Measurements from ENCODE around the gene SYVN1. TPM values are rescaled to one million over a fixed set of nuclear protein-coding genes. Genes with fewer than 3 reads are reported as not detected.
A peak's percentile ranks its signal among the peaks of the same experiment; 100 is the strongest.

The SYVN1 gene
- polyA plus RNA-seq, 3 donors = 3.5 to 81.6 (median 6.4) TPM

- H3K27ac ChIP-seq (ENCODE audit: low read depth in 1 of 2, low read length in 2 of 2) = no peak overlapping the region
Measured at GRCh38 chr11:65100674-65101350, 33.5 kb downstream of the SYVN1 start.

DNA sequence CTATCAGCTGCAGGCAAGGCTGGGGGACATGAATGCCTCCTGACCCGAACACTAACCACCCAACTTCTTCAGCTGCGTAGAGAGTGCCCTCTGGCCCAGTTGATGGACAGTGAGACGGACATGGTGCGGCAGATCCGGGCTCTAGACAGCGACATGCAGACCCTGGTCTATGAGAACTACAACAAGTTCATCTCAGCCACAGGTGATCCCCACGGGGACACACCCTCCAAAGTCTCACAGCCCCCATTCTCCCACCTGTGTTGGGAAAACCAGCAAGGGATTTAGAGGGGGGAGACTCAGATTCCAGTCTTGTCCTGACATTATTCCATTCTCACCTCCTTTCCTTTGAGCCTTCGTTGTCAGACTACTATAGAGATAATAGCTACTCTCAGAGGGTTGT is 37.4 kb downstream of the SYVN1 start:
- H3K36me3 ChIP-seq (replicated peaks in 1 of 2; ENCODE audit: control insufficient read depth in 1 of 2, insufficient read depth in 2 of 2, low read length in 2 of 2) = peaks cover 6 to 17% of the 10 kb centered on the region in 2 donors
- H3K4me1 Mint-ChIP-seq = peaks cover 15% of the 10 kb centered on the region
- no peaks in the 10 kb centered on the region for H3K27me3 ChIP-seq (ENCODE audit: control insufficient read depth in 2 of 2, insufficient read depth in 2 of 2, low read length in 2 of 2)
- WGBS (ENCODE audit: insufficient coverage) = 67% methylated on average over 7 of the region's 8 CpGs
- peak overlapping the region; percentile 30 to 88 for H3K27ac ChIP-seq (ENCODE audit: low read depth in 1 of 2, low read length in 2 of 2)
- H3K4me3 Mint-ChIP-seq = peak overlapping the region; percentile 15 to 94
- intact Hi-C loops (cut with micrococcal nuclease) = loop anchor here in 1 of 2 donors (1.0 kb wide), 1 partner anchor 13 kb away; the partner anchor contains the start of genes CDCA5 and ZFPL1
- peak overlapping the region; percentile 95 for H2AFZ ChIP-seq (ENCODE audit: insufficient read depth, low read depth, low read length, poor library complexity, severe bottlenecking)
- peaks cover 10 to 14% of the 10 kb centered on the region in 2 donors for H3K36me3 Mint-ChIP-seq
- peaks cover 36% of the 10 kb centered on the region for H3K79me2 ChIP-seq (ENCODE audit: insufficient read depth, low read length)
- DNase-seq = no peak
- H3K9me3 Mint-ChIP-seq = peaks cover 0 to 2% (median 0%) of the 10 kb centered on the region in 7 donors
- H3K9ac ChIP-seq (ENCODE audit: insufficient read depth, low read length, poor library complexity, severe bottlenecking) = no peak overlapping the region
- peaks cover 0 to 3% (median 0%) of the 10 kb centered on the region in 3 donors for H3K27me3 Mint-ChIP-seq (ENCODE audit: low read depth in 3 of 3)
- H3K4me2 ChIP-seq (replicated peaks; ENCODE audit: extremely low read depth, low read length, poor library complexity, severe bottlenecking) = peak overlapping the region; percentile 82
- TF ChIP-seq, protein P1, sequence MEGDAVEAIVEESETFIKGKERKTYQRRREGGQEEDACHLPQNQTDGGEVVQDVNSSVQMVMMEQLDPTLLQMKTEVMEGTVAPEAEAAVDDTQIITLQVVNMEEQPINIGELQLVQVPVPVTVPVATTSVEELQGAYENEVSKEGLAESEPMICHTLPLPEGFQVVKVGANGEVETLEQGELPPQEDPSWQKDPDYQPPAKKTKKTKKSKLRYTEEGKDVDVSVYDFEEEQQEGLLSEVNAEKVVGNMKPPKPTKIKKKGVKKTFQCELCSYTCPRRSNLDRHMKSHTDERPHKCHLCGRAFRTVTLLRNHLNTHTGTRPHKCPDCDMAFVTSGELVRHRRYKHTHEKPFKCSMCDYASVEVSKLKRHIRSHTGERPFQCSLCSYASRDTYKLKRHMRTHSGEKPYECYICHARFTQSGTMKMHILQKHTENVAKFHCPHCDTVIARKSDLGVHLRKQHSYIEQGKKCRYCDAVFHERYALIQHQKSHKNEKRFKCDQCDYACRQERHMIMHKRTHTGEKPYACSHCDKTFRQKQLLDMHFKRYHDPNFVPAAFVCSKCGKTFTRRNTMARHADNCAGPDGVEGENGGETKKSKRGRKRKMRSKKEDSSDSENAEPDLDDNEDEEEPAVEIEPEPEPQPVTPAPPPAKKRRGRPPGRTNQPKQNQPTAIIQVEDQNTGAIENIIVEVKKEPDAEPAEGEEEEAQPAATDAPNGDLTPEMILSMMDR (IDR thresholded peaks at IDR 0.05) = no peak
- H3K4me1 ChIP-seq (ENCODE audit: control insufficient read depth in 1 of 2, insufficient read depth in 2 of 2, low read length in 2 of 2) = peaks cover 9 to 19% of the 10 kb centered on the region in 2 donors
- H4K20me1 ChIP-seq (ENCODE audit: insufficient read depth, low read length) = peaks cover 4% of the 10 kb centered on the region
- H3K9me3 ChIP-seq (replicated peaks in 1 of 2; ENCODE audit: control insufficient read depth in 1 of 2, insufficient read depth in 1 of 2, low read length in 2 of 2) = no peaks in the 10 kb centered on the region
- H3K4me3 ChIP-seq (replicated peaks in 1 of 3; ENCODE audit: low read depth in 2 of 3, low read length in 3 of 3) = peak overlapping the region in 1 of 3 experiments; percentile 95
- H3K27ac Mint-ChIP-seq = peak overlapping the region in 6 of 7 donors; percentile 46 to 98 (median 88)

More at GRCh38 chr11:65100674-65101350, 33.5 kb downstream of the SYVN1 start:
- Histone ChIP-seq H4K20me1 (ENCODE audit: insufficient read depth, low read length) (peaks cover 4% of the 10 kb centered on the region), H3K4me2 (replicated peaks; ENCODE audit: extremely low read depth, low read length, poor library complexity, severe bottlenecking) (no peak overlapping the region), H3K4me1 (ENCODE audit: control insufficient read depth in 1 of 2, insufficient read depth in 2 of 2, low read length in 2 of 2) (peaks cover 6 to 16% of the 10 kb centered on the region in 2 donors), H2AFZ (ENCODE audit: insufficient read depth, low read depth, low read length, poor library complexity, severe bottlenecking) (no peak overlapping the region), H3K36me3 (replicated peaks in 1 of 2; ENCODE audit: control insufficient read depth in 1 of 2, insufficient read depth in 2 of 2, low read length in 2 of 2) (peaks cover 12 to 55% of the 10 kb centered on the region in 2 donors), H3K9ac (ENCODE audit: insufficient read depth, low read length, poor library complexity, severe bottlenecking) (no peak overlapping the region), H3K27me3 (ENCODE audit: control insufficient read depth in 2 of 2, insufficient read depth in 2 of 2, low read length in 2 of 2) (no peaks in the 10 kb centered on the region), H3K9me3 (replicated peaks in 1 of 2; ENCODE audit: control insufficient read depth in 1 of 2, insufficient read depth in 1 of 2, low read length in 2 of 2) (no peaks in the 10 kb centered on the region), H3K79me2 (ENCODE audit: insufficient read depth, low read length) (peaks cover 40% of the 10 kb centered on the region), H3K4me3 (replicated peaks in 1 of 3; ENCODE audit: low read depth in 2 of 3, low read length in 3 of 3) (no peak overlapping the region)
- Mint-ChIP-seq H3K27me3 (ENCODE audit: low read depth in 3 of 3) (no peaks in the 10 kb centered on the region), H3K27ac (no peak overlapping the region), H3K4me3 (no peak overlapping the region), H3K4me1 (peaks cover 12% of the 10 kb centered on the region), H3K36me3 (peaks cover 24 to 37% of the 10 kb centered on the region in 2 donors), H3K9me3 (peaks cover 0 to under 1% (median 0%) of the 10 kb centered on the region in 7 donors)
- WGBS (ENCODE audit: insufficient coverage) = 100% methylated on average over 2 of the region's 6 CpGs
- TF ChIP-seq, protein P1 (IDR thresholded peaks at IDR 0.05) = peak; percentile 20
- intact Hi-C loops (cut with micrococcal nuclease) = no loop called here
- DNase-seq = no peak
